ENCODE results near the gene TMEM147.

Gene TMEM147

GRCh38 chr19:35545001-35545854 is at the start of gene TMEM147:
TSS of gene TMEM147 (plus strand) at chr19:35545626. CDS start at chr19:35545740, 114 bp downstream.
- DNase-seq, result peak; percentile 16

- DNase-seq, result no peak
These were observed 48.0 kb upstream of the TMEM147 start for GRCh38 chr19:35497406-35497805.

- DNase-seq, result no peak
These were observed 47.2 kb upstream of the TMEM147 start for GRCh38 chr19:35498220-35498619.

GRCh38 chr19:35498984-35499527 is 46.4 kb upstream of the TMEM147 start:
- DNase-seq, result no peak

- no peak for DNase-seq
These were observed 44.8 kb upstream of the TMEM147 start for GRCh38 chr19:35500611-35501010.

- DNase-seq, result no peak
These were observed 43.7 kb upstream of the TMEM147 start for GRCh38 chr19:35501684-35502083.

GRCh38 chr19:35502751-35503150 is 42.7 kb upstream of the TMEM147 start:
- no peak for DNase-seq

- no peak for DNase-seq
These were observed 39.4 kb upstream of the TMEM147 start for GRCh38 chr19:35506011-35506410.

GRCh38 chr19:35507561-35507960 is 37.9 kb upstream of the TMEM147 start:
- no peak for DNase-seq

GRCh38 chr19:35508129-35508528 is 37.3 kb upstream of the TMEM147 start:
- DNase-seq, result no peak

GRCh38 chr19:35509018-35509652 is 36.3 kb upstream of the TMEM147 start:
- DNase-seq, result no peak

- peak; percentile 31 for DNase-seq
These were observed 35.4 kb upstream of the TMEM147 start for GRCh38 chr19:35509861-35510625.

- DNase-seq, result no peak
These were observed 34.8 kb upstream of the TMEM147 start for GRCh38 chr19:35510626-35510964.

- no peak for DNase-seq
These were observed 34.1 kb upstream of the TMEM147 start for GRCh38 chr19:35511337-35511736.

- DNase-seq, result no peak
These were observed 32.4 kb upstream of the TMEM147 start for GRCh38 chr19:35512831-35513627.

- no peak for DNase-seq
These were observed 31.7 kb upstream of the TMEM147 start, which contains the start of gene DMKN for GRCh38 chr19:35513628-35514281. TSS of gene DMKN (minus strand) at chr19:35513649. CDS start at chr19:35513475, 174 bp downstream.

- no peak for DNase-seq
These were observed 31.1 kb upstream of the TMEM147 start for GRCh38 chr19:35514282-35514809.

- DNase-seq, result no peak
These were observed 29.1 kb upstream of the TMEM147 start for GRCh38 chr19:35516310-35516709.

GRCh38 chr19:35517342-35517741 is 28.1 kb upstream of the TMEM147 start:
- DNase-seq, result no peak

GRCh38 chr19:35518313-35518712 is 27.1 kb upstream of the TMEM147 start:
- DNase-seq, result no peak

- DNase-seq, result no peak
These were observed 26.1 kb upstream of the TMEM147 start for GRCh38 chr19:35519291-35519690.
